ENCODE data around the gene PELI1.
"Not testable (repeated sequence)": the region's sequence is repeated elsewhere in the genome, so short reads cannot be mapped to it uniquely, and the experiment has no call there.

Gene PELI1

GRCh38 chr2:64079688-64080087 is 64.5 kb downstream of the PELI1 start:
- DNase-seq, result not testable (repeated sequence)

- not testable (repeated sequence) for DNase-seq
Measured at GRCh38 chr2:64076828-64077227, 67.4 kb downstream of the PELI1 start.

- not testable (repeated sequence) for DNase-seq
Measured at GRCh38 chr2:64074616-64075015, 69.6 kb downstream of the PELI1 start.

- no peak for DNase-seq
Measured at GRCh38 chr2:64067326-64067725, 76.9 kb downstream of the PELI1 start.

GRCh38 chr2:64065516-64065915 is 78.7 kb downstream of the PELI1 start:
- DNase-seq, result no peak

- DNase-seq, result no peak
Measured at GRCh38 chr2:64063924-64064331, 80.3 kb downstream of the PELI1 start.

GRCh38 chr2:64063454-64063853 is 80.8 kb downstream of the PELI1 start:
- DNase-seq, result no peak

- no peak for DNase-seq
Measured at GRCh38 chr2:64062840-64063239, 81.4 kb downstream of the PELI1 start.

- no peak for DNase-seq
Measured at GRCh38 chr2:64059270-64059669, 85.0 kb downstream of the PELI1 start.

- DNase-seq, result no peak
Measured at GRCh38 chr2:64056021-64056420, 88.2 kb downstream of the PELI1 start.

- no peak for DNase-seq
Measured at GRCh38 chr2:64054161-64054915, 89.9 kb downstream of the PELI1 start.

GRCh38 chr2:64052463-64053241 is 91.6 kb downstream of the PELI1 start:
- no peak for DNase-seq

- DNase-seq, result peak; percentile 76
Measured at GRCh38 chr2:64049633-64050220, 94.5 kb downstream of the PELI1 start.

- no peak for DNase-seq
Measured at GRCh38 chr2:64045938-64046337, 98.3 kb downstream of the PELI1 start.

All from femur (tissue), 1 donor.